ENCODE measurements around the gene WTAP.

DNA sequence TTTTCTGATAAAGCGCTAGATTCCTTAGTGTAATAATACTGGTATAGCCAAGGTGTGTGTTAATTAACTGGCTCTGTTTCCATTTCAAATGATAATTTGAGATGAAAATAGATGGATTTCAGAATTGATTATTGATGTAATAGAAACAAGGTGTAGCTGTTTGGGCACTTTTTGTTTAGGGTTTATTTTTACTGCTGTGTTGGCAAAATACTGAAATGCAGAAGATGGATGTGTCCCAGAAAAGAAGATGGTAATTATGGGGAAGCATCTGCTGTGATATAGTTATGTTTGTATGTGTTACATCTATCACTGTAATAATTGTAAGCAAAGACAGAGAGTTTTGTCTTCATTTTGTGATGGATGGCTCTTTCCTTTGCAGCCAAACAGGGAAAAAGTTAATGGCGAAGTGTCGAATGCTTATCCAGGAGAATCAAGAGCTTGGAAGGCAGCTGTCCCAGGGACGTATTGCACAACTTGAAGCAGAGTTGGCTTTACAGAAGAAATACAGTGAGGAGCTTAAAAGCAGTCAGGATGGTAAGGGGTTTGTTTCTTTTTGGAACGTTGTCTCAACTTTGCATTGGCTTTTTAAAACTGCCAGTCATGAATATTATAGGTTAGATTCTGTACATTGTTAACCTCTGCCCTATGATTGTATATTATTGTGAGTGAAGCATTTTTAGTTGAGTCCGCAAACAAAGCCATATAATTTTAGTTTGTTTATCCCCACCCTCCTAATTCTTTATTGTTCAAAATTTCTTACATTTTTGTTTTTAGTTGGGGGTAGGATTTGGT, 26.0 kb downstream of the WTAP start:
- TF ChIP-seq, protein P1, sequence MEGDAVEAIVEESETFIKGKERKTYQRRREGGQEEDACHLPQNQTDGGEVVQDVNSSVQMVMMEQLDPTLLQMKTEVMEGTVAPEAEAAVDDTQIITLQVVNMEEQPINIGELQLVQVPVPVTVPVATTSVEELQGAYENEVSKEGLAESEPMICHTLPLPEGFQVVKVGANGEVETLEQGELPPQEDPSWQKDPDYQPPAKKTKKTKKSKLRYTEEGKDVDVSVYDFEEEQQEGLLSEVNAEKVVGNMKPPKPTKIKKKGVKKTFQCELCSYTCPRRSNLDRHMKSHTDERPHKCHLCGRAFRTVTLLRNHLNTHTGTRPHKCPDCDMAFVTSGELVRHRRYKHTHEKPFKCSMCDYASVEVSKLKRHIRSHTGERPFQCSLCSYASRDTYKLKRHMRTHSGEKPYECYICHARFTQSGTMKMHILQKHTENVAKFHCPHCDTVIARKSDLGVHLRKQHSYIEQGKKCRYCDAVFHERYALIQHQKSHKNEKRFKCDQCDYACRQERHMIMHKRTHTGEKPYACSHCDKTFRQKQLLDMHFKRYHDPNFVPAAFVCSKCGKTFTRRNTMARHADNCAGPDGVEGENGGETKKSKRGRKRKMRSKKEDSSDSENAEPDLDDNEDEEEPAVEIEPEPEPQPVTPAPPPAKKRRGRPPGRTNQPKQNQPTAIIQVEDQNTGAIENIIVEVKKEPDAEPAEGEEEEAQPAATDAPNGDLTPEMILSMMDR (IDR thresholded peaks at IDR 0.05) = no peak
- TF ChIP-seq POLR2A (IDR thresholded peaks at IDR 0.05) = no peak

Measured in thyroid gland (tissue), 4 donors.